HepG2 (cell line): Measurements from ENCODE around the gene OPTN. TPM values are rescaled to one million over a fixed set of nuclear protein-coding genes. Genes with fewer than 3 reads are reported as not detected.
A peak's percentile ranks its signal among the peaks of the same experiment; 100 is the strongest.

Experiments used
- ARID4A ChIP-seq: sonication (generic); formaldehyde crosslinking; IDR thresholded peaks from 2 replicates; pipeline ENCODE4 v1.5.0; 2020; ENCODE audit warnings: mild to moderate bottlenecking, missing genetic modification reagents, borderline replicate concordance
- LCORL ChIP-seq, 2 experiments: fragments of 450-650 bp in 1 of 2; sonication (generic) in 1 of 2; formaldehyde crosslinking in 1 of 2; IDR thresholded peaks; 2 replicates each; pipeline versions ENCODE4 v1.5.0 to v1.6.1; 2017 to 2020; ENCODE audit warnings: antibody characterized with exemption in 1 of 2, missing genetic modification reagents in 1 of 2
- MAZ ChIP-seq, 2 experiments: sonication (generic) in 1 of 2; formaldehyde crosslinking in 1 of 2; IDR thresholded peaks; 2 replicates each; pipeline versions ENCODE4 v1.5.0 to v1.6.1; 2012 to 2020; ENCODE audit warnings: low read depth in 2 of 2, mild to moderate bottlenecking in 2 of 2, borderline replicate concordance in 1 of 2, improper control_type of control experiment in 1 of 2, low read length in 1 of 2, missing genetic modification reagents in 1 of 2, moderate library complexity in 1 of 2
- POLR2G ChIP-seq: fragments of 200-400 bp; formaldehyde crosslinking; IDR thresholded peaks from 2 replicates; pipeline ENCODE4 v1.6.1; 2018; ENCODE audit warnings: mild to moderate bottlenecking, low read depth, low read length, moderate library complexity
- SMAD3 ChIP-seq: sonication (generic); formaldehyde crosslinking; IDR thresholded peaks from 2 replicates; pipeline ENCODE4 v1.4.0; 2020; ENCODE audit warnings: missing genetic modification reagents
- SMARCC2 ChIP-seq: fragments of 450-650 bp; IDR thresholded peaks from 2 replicates; pipeline ENCODE4 v1.6.1; 2017; ENCODE audit warnings: antibody characterized with exemption, mild to moderate bottlenecking
- SOX13 ChIP-seq, 3 experiments: fragments of 450-650 bp in 1 of 3; sonication (generic) in 1 of 3; formaldehyde crosslinking in 1 of 3; IDR thresholded peaks in 2 of 3; conservative IDR thresholded peaks in 1 of 3; 2 replicates each; pipeline versions ENCODE4 v1.5.0 to v1.6.1; 2016 to 2020; ENCODE audit warnings: antibody characterized with exemption in 1 of 3, mild to moderate bottlenecking in 1 of 3, missing compliant biosample characterization in 1 of 3, missing genetic modification reagents in 1 of 3, moderate library complexity in 1 of 3
- SOX5 ChIP-seq: IDR thresholded peaks from 2 replicates; pipeline ENCODE4 v1.6.1; 2016; ENCODE audit warnings: borderline replicate concordance
- SPEN ChIP-seq: sonication (generic); formaldehyde crosslinking; IDR thresholded peaks from 2 replicates; pipeline ENCODE4 v1.5.1; 2020; ENCODE audit warnings: low read depth, mild to moderate bottlenecking, missing genetic modification reagents
- TSC22D2 ChIP-seq: sonication (generic); formaldehyde crosslinking; IDR thresholded peaks from 2 replicates; pipeline ENCODE4 v1.5.1; 2020; ENCODE audit warnings: missing genetic modification reagents, mild to moderate bottlenecking, borderline replicate concordance
- ZMYM3 ChIP-seq: sonication (generic); formaldehyde crosslinking; IDR thresholded peaks from 2 replicates; pipeline ENCODE4 v1.5.1; 2020; ENCODE audit warnings: mild to moderate bottlenecking, missing genetic modification reagents
- ZNF136 ChIP-seq: sonication (generic); formaldehyde crosslinking; IDR thresholded peaks from 2 replicates; pipeline ENCODE4 v1.8.1; 2022; ENCODE audit warnings: low read depth, mild to moderate bottlenecking, moderate library complexity, missing genetic modification reagents
- ZNF382 ChIP-seq: sonication (generic); formaldehyde crosslinking; IDR thresholded peaks from 2 replicates; pipeline ENCODE4 v1.5.0; 2020; ENCODE audit warnings: missing genetic modification reagents, mild to moderate bottlenecking, borderline replicate concordance
- ZNF580 ChIP-seq: IDR thresholded peaks from 2 replicates; pipeline ENCODE4 v1.6.1; 2016; ENCODE audit warnings: low read depth, borderline replicate concordance
- polyA plus RNA-seq, 8 experiments: library from polyadenylated mRNA; depleted of rRNA in 3 of 8; stranded (reverse) in 7 of 8; unstranded in 1 of 8; fragments of >200 nt; fragmentation: Illumina TruSeq in 4 of 8; extraction: Trizol in 4 of 8; gene quantifications; 2 replicates each; pipeline versions ENCODE4 v1.2.1 to v1.2.3, GENCODE V29; 2011 to 2016; ENCODE audit warnings: low read depth in 4 of 8, missing spikeins in 1 of 8, mixed read lengths in 1 of 8; ENCODE audit not compliant: insufficient read depth in 1 of 8
- total RNA-seq, 5 experiments: library from RNA; depleted of rRNA; stranded (reverse); fragments of >200 nt; fragmentation: Illumina TruSeq; extraction: Trizol; gene quantifications; 2 replicates each; pipeline ENCODE4 v1.2.3, GENCODE V29; 2016; ENCODE audit warnings: low read depth in 1 of 5

Gene OPTN
- total and polyA plus RNA-seq, 2 of the 13 experiments (the other 11 are each of a cell fraction or from before 2014, with no cell fraction given): 13.4 to 46.6 TPM

GRCh38 chr10:13080643-13081042 is 19.3 kb upstream of the OPTN start (continued):
- TF ChIP-seq POLR2G (no peak), SMAD3 (CRISPR knock-in tag) (no peak), SPEN (CRISPR knock-in tag) (peak; percentile 68; the same call in 1 of the 2 replicates), SOX5 (peak; percentile 51; the same call in 1 of the 2 replicates), ZNF136 (CRISPR knock-in tag) (no peak), ZNF382 (CRISPR knock-in tag) (no peak), TSC22D2 (CRISPR knock-in tag) (no peak), ARID4A (CRISPR knock-in tag) (no peak), LCORL (IDR thresholded peaks at IDR 0.05) (no peak), LCORL (CRISPR knock-in tag; IDR thresholded peaks at IDR 0.05) (peak; percentile 87), SOX13 (IDR thresholded peaks at IDR 0.05) (no peak), SOX13 (CRISPR knock-in tag; conservative IDR thresholded peaks at IDR 0.05 in 1 of 2, IDR thresholded peaks at IDR 0.05 in 1 of 2) (peak in 1 of 2 experiments; percentile 30; a peak in 1 of 4 replicates), MAZ (IDR thresholded peaks at IDR 0.05; ENCODE audit: borderline replicate concordance, low read depth, low read length) (peak; percentile 88; the same call in 1 of the 2 replicates), MAZ (CRISPR knock-in tag; IDR thresholded peaks at IDR 0.05; ENCODE audit: low read depth) (peak; percentile 64; the same call in 1 of the 2 replicates), ZMYM3 (CRISPR knock-in tag) (peak; percentile 65), ZNF580 (CRISPR knock-in tag) (peak; percentile 75; the same call in 1 of the 2 replicates), SMARCC2 (no peak)
